HUES48 (cell line): ENCODE results near the gene GZMM.

Experiments used
- H3K27ac ChIP-seq: one replicate; pipeline ENCODE4 v1.7.0; 2013; ENCODE audit warnings: low read depth, low read length, inconsistent platforms
- H3K27me3 ChIP-seq: 2 replicates; pipeline ENCODE4 v1.6.1; 2013; ENCODE audit warnings: mild to moderate bottlenecking, low read length; ENCODE audit not compliant: control insufficient read depth, insufficient read depth
- H3K36me3 ChIP-seq: 2 replicates; pipeline ENCODE4 v1.6.1; 2013; ENCODE audit warnings: low read length; ENCODE audit not compliant: control insufficient read depth, insufficient read depth
- H3K4me1 ChIP-seq: 2 replicates; pipeline ENCODE4 v1.6.1; 2013; ENCODE audit warnings: mild to moderate bottlenecking, low read length; ENCODE audit not compliant: control insufficient read depth, insufficient read depth
- H3K4me3 ChIP-seq: 2 replicates; pipeline ENCODE4 v1.5.1; 2013; ENCODE audit warnings: mild to moderate bottlenecking, low read depth, low read length
- H3K9ac ChIP-seq: 2 replicates; pipeline ENCODE4 v1.6.1; 2013; ENCODE audit warnings: mild to moderate bottlenecking, low read depth, low read length, moderate library complexity
- H3K9me3 ChIP-seq: 2 replicates; pipeline ENCODE4 v1.6.1; 2013; ENCODE audit warnings: low read length; ENCODE audit not compliant: control insufficient read depth, insufficient read depth

The GZMM gene

GRCh38 chr19:554817-555216, 11.0 kb downstream of the GZMM start:
- Histone ChIP-seq H3K4me1 (no peaks in the 10 kb centered on the region), H3K27ac (no peak overlapping the region), H3K36me3 (no peaks in the 10 kb centered on the region), H3K4me3 (no peak overlapping the region), H3K27me3 (no peaks in the 10 kb centered on the region), H3K9ac (no peak overlapping the region), H3K9me3 (no peaks in the 10 kb centered on the region)

GRCh38 chr19:555474-555808, 11.6 kb downstream of the GZMM start:
- no peak overlapping the region for H3K4me3 ChIP-seq
- no peaks in the 10 kb centered on the region for H3K36me3 ChIP-seq
- H3K27ac ChIP-seq: no peak overlapping the region
- H3K4me1 ChIP-seq: no peaks in the 10 kb centered on the region
- no peak overlapping the region for H3K9ac ChIP-seq
- H3K27me3 ChIP-seq: no peaks in the 10 kb centered on the region
- no peaks in the 10 kb centered on the region for H3K9me3 ChIP-seq

GRCh38 chr19:556611-557382, 12.9 kb downstream of the GZMM start:
- no peaks in the 10 kb centered on the region for H3K9me3 ChIP-seq
- no peak overlapping the region for H3K27ac ChIP-seq
- H3K4me3 ChIP-seq: no peak overlapping the region
- no peak overlapping the region for H3K9ac ChIP-seq
- H3K4me1 ChIP-seq: no peaks in the 10 kb centered on the region
- H3K27me3 ChIP-seq: no peaks in the 10 kb centered on the region
- no peaks in the 10 kb centered on the region for H3K36me3 ChIP-seq

GRCh38 chr19:558770-559439, 15.1 kb downstream of the GZMM start:
- no peak overlapping the region for H3K4me3 ChIP-seq
- H3K27me3 ChIP-seq: no peaks in the 10 kb centered on the region
- H3K4me1 ChIP-seq: no peaks in the 10 kb centered on the region
- H3K27ac ChIP-seq: no peak overlapping the region
- H3K9me3 ChIP-seq: no peaks in the 10 kb centered on the region
- no peak overlapping the region for H3K9ac ChIP-seq
- H3K36me3 ChIP-seq: no peaks in the 10 kb centered on the region

- Histone ChIP-seq H3K4me1 (no peaks in the 10 kb centered on the region), H3K27ac (no peak overlapping the region), H3K9ac (no peak overlapping the region), H3K27me3 (no peaks in the 10 kb centered on the region), H3K9me3 (no peaks in the 10 kb centered on the region), H3K4me3 (no peak overlapping the region), H3K36me3 (no peaks in the 10 kb centered on the region)
Observed at GRCh38 chr19:560121-560520, 16.3 kb downstream of the GZMM start.

- Histone ChIP-seq H3K9ac (no peak overlapping the region), H3K4me3 (no peak overlapping the region), H3K36me3 (no peaks in the 10 kb centered on the region), H3K27ac (no peak overlapping the region), H3K4me1 (no peaks in the 10 kb centered on the region), H3K27me3 (0 out of 2 replicates have a peak, but pooled peaks cover 6% of the 10 kb centered on the region), H3K9me3 (no peaks in the 10 kb centered on the region)
Observed at GRCh38 chr19:566403-566802, 22.6 kb downstream of the GZMM start.

- H3K4me3 ChIP-seq: no peak overlapping the region
Observed at GRCh38 chr19:566844-567243, 23.0 kb downstream of the GZMM start.

GRCh38 chr19:567296-567900, 23.5 kb downstream of the GZMM start:
- 0 out of 2 replicates have a peak, but pooled peaks cover 6% of the 10 kb centered on the region for H3K27me3 ChIP-seq
- no peaks in the 10 kb centered on the region for H3K36me3 ChIP-seq
- no peak overlapping the region for H3K9ac ChIP-seq
- no peak overlapping the region for H3K4me3 ChIP-seq
- H3K9me3 ChIP-seq: no peaks in the 10 kb centered on the region
- H3K27ac ChIP-seq: no peak overlapping the region
- H3K4me1 ChIP-seq: no peaks in the 10 kb centered on the region

More at GRCh38 chr19:566844-567243, 23.0 kb downstream of the GZMM start:
- H3K27ac ChIP-seq: no peak overlapping the region
- 0 out of 2 replicates have a peak, but pooled peaks cover 6% of the 10 kb centered on the region for H3K27me3 ChIP-seq
- no peaks in the 10 kb centered on the region for H3K4me1 ChIP-seq
- no peaks in the 10 kb centered on the region for H3K36me3 ChIP-seq
- H3K9ac ChIP-seq: no peak overlapping the region
- H3K9me3 ChIP-seq: no peaks in the 10 kb centered on the region

GRCh38 chr19:570251-570686, 26.4 kb downstream of the GZMM start:
- H3K36me3 ChIP-seq: 0 out of 2 replicates have a peak, but pooled peaks cover 5% of the 10 kb centered on the region
- no peak overlapping the region for H3K4me3 ChIP-seq
- 0 out of 2 replicates have a peak, but pooled peaks cover 6% of the 10 kb centered on the region for H3K27me3 ChIP-seq
- peaks cover 8% of the 10 kb centered on the region for H3K4me1 ChIP-seq
- no peaks in the 10 kb centered on the region for H3K9me3 ChIP-seq
- H3K9ac ChIP-seq: no peak overlapping the region
- no peak overlapping the region for H3K27ac ChIP-seq

GRCh38 chr19:570937-571565, 27.2 kb downstream of the GZMM start:
- Histone ChIP-seq H3K27me3 (0 out of 2 replicates have a peak, but pooled peaks cover 6% of the 10 kb centered on the region), H3K4me1 (peaks cover 8% of the 10 kb centered on the region), H3K4me3 (peak overlapping the region; percentile 60), H3K9me3 (no peaks in the 10 kb centered on the region), H3K9ac (peak overlapping the region; percentile 59; the same call in 1 of the 2 replicates), H3K36me3 (0 out of 2 replicates have a peak, but pooled peaks cover 7% of the 10 kb centered on the region), H3K27ac (peak overlapping the region; percentile 87)
